ENCODE data around the gene SIX1. TPM values are rescaled to one million over a fixed set of nuclear protein-coding genes. Genes with fewer than 3 reads are reported as not detected.
A peak's percentile ranks its signal among the peaks of the same experiment; 100 is the strongest.

SIX1 gene
- polyA plus RNA-seq, 1 of the 3 experiments (the other 2 are of a cell fraction) = 52.1 TPM

DNA sequence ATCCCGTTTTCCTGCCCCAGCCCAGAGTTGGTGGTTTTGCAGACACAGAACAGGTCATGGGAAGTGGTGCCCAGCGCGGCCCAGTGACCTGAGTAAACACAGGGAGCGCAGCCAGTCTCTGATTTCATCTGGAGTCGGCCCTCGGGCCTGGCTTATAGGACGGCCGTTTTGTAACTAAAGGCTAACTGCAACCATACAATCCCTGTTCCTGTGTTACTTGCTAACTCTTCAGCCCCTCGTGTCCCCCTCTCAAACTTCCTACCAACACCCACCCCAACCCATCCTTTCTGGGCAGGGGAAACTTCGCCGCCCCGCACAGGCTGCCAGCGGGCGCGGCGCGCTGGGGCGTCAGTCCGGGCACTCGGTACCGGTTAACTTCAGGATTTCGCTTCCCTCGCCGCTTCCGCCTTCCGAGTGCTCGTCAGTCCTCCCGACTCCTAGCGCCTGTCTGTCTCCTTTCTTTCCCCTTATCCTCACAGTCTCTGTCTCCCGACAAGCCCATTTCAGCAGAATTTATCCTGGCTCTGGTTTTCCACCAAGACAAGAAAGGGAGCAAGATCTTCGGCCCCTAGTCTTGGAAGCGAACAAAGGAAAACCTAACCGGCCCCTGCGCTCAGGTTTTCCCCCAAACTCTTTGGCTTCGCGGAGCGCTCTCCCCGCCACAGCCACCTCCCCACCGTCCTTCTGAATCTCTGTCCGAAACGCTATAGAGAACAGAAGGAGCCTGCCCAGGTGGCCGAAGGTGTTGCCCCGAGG, 2.0 kb downstream of the SIX1 start:
- no peak for DNase-seq
- Histone ChIP-seq H3K27me3 (ENCODE audit: insufficient read depth) (no peaks in the 10 kb centered on the region), H3K27ac (ENCODE audit: low read depth in 2 of 2, low read length in 1 of 2) (peak overlapping the region; percentile 71 to 87), H2AFZ (ENCODE audit: low read depth) (no peak overlapping the region), H3K36me3 (replicated peaks in 1 of 2; ENCODE audit: control insufficient read depth in 1 of 2, insufficient read depth in 2 of 2, low read length in 1 of 2) (peaks cover 29 to 45% of the 10 kb centered on the region in 2 experiments), H3K9ac (peak overlapping the region; percentile 94), H3K4me2 (peak overlapping the region; percentile 86), H3K9me3 (no peaks in the 10 kb centered on the region), H3K4me3 (ENCODE audit: low read depth in 2 of 2, low read length in 1 of 2) (peak overlapping the region; percentile 61 to 74), H3F3A (replicated peaks; ENCODE audit: insufficient read depth) (peaks cover 22% of the 10 kb centered on the region), H3K4me1 (ENCODE audit: control insufficient read depth in 1 of 2, insufficient read depth in 2 of 2, low read depth in 1 of 2, low read length in 1 of 2) (peaks cover 9 to 16% of the 10 kb centered on the region in 2 experiments; a peak in 3 of 4 replicates), H3K79me2 (ENCODE audit: insufficient read depth) (peaks cover 86% of the 10 kb centered on the region), H3K9me2 (no peaks in the 10 kb centered on the region), H4K20me1 (ENCODE audit: insufficient read depth) (peaks cover 48% of the 10 kb centered on the region)
- TF ChIP-seq EP300 (IDR thresholded peaks at IDR 0.05; ENCODE audit: borderline replicate concordance in 1 of 2, low read depth in 1 of 2, low read length in 1 of 2) (0 out of 4 replicates have a peak, but pooled peaks of 1 of the 2 experiments have one; percentile 10), TCF12 (IDR thresholded peaks at IDR 0.05) (peak; percentile 37; the same call in 1 of the 2 replicates), NRF1 (IDR thresholded peaks at IDR 0.05; ENCODE audit: low read depth, low read length) (no peak), NFIC (IDR thresholded peaks at IDR 0.05; ENCODE audit: borderline replicate concordance) (no peak; the same call in 1 of the 2 replicates), TAF1 (IDR thresholded peaks at IDR 0.05; ENCODE audit: borderline replicate concordance, low read depth, low read length) (peak; percentile 47), GABPA (IDR thresholded peaks at IDR 0.05; ENCODE audit: low read depth) (no peak), POLR2AphosphoS5 (IDR thresholded peaks at IDR 0.05; ENCODE audit: low read depth, low read length) (peak; percentile 53)
- TF ChIP-seq, protein P1, sequence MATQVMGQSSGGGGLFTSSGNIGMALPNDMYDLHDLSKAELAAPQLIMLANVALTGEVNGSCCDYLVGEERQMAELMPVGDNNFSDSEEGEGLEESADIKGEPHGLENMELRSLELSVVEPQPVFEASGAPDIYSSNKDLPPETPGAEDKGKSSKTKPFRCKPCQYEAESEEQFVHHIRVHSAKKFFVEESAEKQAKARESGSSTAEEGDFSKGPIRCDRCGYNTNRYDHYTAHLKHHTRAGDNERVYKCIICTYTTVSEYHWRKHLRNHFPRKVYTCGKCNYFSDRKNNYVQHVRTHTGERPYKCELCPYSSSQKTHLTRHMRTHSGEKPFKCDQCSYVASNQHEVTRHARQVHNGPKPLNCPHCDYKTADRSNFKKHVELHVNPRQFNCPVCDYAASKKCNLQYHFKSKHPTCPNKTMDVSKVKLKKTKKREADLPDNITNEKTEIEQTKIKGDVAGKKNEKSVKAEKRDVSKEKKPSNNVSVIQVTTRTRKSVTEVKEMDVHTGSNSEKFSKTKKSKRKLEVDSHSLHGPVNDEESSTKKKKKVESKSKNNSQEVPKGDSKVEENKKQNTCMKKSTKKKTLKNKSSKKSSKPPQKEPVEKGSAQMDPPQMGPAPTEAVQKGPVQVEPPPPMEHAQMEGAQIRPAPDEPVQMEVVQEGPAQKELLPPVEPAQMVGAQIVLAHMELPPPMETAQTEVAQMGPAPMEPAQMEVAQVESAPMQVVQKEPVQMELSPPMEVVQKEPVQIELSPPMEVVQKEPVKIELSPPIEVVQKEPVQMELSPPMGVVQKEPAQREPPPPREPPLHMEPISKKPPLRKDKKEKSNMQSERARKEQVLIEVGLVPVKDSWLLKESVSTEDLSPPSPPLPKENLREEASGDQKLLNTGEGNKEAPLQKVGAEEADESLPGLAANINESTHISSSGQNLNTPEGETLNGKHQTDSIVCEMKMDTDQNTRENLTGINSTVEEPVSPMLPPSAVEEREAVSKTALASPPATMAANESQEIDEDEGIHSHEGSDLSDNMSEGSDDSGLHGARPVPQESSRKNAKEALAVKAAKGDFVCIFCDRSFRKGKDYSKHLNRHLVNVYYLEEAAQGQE (IDR thresholded peaks at IDR 0.05; ENCODE audit: low read depth, low read length) = peak; percentile 53; the same call in 1 of the 2 replicates
- POLR2A ChIA-PET = no interaction called here
- CTCF ChIA-PET = interaction anchor here (0.6 to 1.9 kb wide), 5 partner anchors 10 to 1142 kb away, joined by 3 to 7 read pairs (median 3); no protein-coding TSS in a partner anchor
- WGBS (ENCODE audit: low lambda C conversion rate) = 6% methylated on average over 39 of the region's 43 CpGs

DNA sequence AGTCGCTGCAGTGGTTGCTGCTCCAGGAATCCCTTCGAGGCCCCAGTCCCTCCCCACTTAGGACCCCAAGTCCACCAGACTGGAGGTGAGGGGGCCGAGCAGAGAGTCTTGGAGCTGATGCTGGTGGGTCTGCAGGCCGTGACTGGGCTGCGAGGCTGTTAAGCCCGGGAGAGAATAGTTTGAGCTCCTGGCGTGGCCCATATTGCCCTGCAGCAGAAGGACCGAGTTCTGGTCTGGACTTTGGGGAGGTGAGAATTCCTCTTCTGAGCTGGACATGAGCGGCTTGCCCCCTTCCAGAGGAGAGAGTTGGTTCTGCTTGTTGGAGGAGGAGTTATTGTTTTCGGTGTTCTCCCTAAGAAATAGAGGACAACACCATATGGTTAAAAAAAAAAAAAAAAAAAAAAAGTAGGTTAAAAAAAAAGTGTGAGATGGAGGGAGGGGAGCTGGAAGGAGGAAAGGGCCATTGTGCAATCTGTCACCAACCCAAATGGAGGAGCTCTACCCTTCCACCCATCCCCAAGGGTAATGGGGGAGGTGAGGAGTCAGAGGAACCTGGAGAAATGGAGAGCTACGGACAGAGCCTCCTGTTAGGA, 3.0 kb downstream of the SIX1 start:
- TF ChIP-seq YY1 (IDR thresholded peaks at IDR 0.05; ENCODE audit: low read depth) (no peak), EP300 (IDR thresholded peaks at IDR 0.05; ENCODE audit: borderline replicate concordance in 1 of 2, low read depth in 1 of 2, low read length in 1 of 2) (no peak), GATA2 (CRISPR knock-in tag; IDR thresholded peaks at IDR 0.05) (no peak), PBX3 (IDR thresholded peaks at IDR 0.05) (no peak), SIN3A (IDR thresholded peaks at IDR 0.05; ENCODE audit: borderline replicate concordance, low read depth, low read length) (peak; percentile 34; the same call in 1 of the 2 replicates), FOXM1 (IDR thresholded peaks at IDR 0.05; ENCODE audit: low read depth) (no peak), TAF1 (IDR thresholded peaks at IDR 0.05; ENCODE audit: borderline replicate concordance, low read depth, low read length) (peak; percentile 45; the same call in 1 of the 2 replicates)

More for the DNA sequence above, 3.0 kb downstream of the SIX1 start:
- H4K20me1 ChIP-seq (ENCODE audit: insufficient read depth) = peaks cover 48% of the 10 kb centered on the region
- ChIA-PET POLR2A (no interaction called here), CTCF (interaction anchor here (0.7 to 1.9 kb wide), 5 partner anchors 9 to 634 kb away, joined by 3 to 7 read pairs (median 3); no protein-coding TSS in a partner anchor)
- H3K27ac ChIP-seq (ENCODE audit: low read depth in 2 of 2, low read length in 1 of 2) = peak overlapping the region; percentile 71 to 87
- no peaks in the 10 kb centered on the region for H3K9me2 ChIP-seq
- peaks cover 13% of the 10 kb centered on the region for H3F3A ChIP-seq (replicated peaks; ENCODE audit: insufficient read depth)
- H3K79me2 ChIP-seq (ENCODE audit: insufficient read depth) = peaks cover 88% of the 10 kb centered on the region
- 28% methylated on average over 9 of the region's 11 CpGs for WGBS (ENCODE audit: low lambda C conversion rate)
- peaks cover 9 to 21% of the 10 kb centered on the region in 2 experiments; a peak in 3 of 4 replicates for H3K4me1 ChIP-seq (ENCODE audit: control insufficient read depth in 1 of 2, insufficient read depth in 2 of 2, low read depth in 1 of 2, low read length in 1 of 2)
- H2AFZ ChIP-seq (ENCODE audit: low read depth) = no peak overlapping the region
- no peaks in the 10 kb centered on the region for H3K27me3 ChIP-seq (ENCODE audit: insufficient read depth)
- DNase-seq = no peak
- H3K4me2 ChIP-seq = peak overlapping the region; percentile 86
- peak overlapping the region; percentile 94 for H3K9ac ChIP-seq
- H3K9me3 ChIP-seq = no peaks in the 10 kb centered on the region
- peaks cover 29 to 54% of the 10 kb centered on the region in 2 experiments for H3K36me3 ChIP-seq (replicated peaks in 1 of 2; ENCODE audit: control insufficient read depth in 1 of 2, insufficient read depth in 2 of 2, low read length in 1 of 2)
- H3K4me3 ChIP-seq (ENCODE audit: low read depth in 2 of 2, low read length in 1 of 2) = peak overlapping the region; percentile 61 to 74

Measured in SK-N-SH (cell line).